Fibroblast of villous mesenchyme (primary cell): ENCODE measurements around the gene ATP6AP1. TPM values are rescaled to one million over a fixed set of nuclear protein-coding genes. Genes with fewer than 3 reads are reported as not detected.

Source experiments
- DNase-seq: peaks from one replicate; pipeline ENCODE4 v3.0.0-alpha.2; 2010; ENCODE audit warnings: low read depth
- H3K4me3 ChIP-seq: 2 replicates; pipeline ENCODE4 v1.5.1; 2011; ENCODE audit warnings: low read depth, mild to moderate bottlenecking, low read length
- CTCF ChIP-seq: IDR thresholded peaks from 2 replicates; pipeline ENCODE4 v1.5.1; 2012; ENCODE audit warnings: low read depth, mild to moderate bottlenecking, low read length; ENCODE audit not compliant: insufficient read depth
- total RNA-seq: library from RNA; depleted of rRNA; stranded (reverse); fragments of >200 nt; gene quantifications from 2 replicates; pipeline ENCODE4 v1.2.3, GENCODE V29; 2012

The ATP6AP1 gene
- total RNA-seq, 1 donor: 72.5 TPM

DNA sequence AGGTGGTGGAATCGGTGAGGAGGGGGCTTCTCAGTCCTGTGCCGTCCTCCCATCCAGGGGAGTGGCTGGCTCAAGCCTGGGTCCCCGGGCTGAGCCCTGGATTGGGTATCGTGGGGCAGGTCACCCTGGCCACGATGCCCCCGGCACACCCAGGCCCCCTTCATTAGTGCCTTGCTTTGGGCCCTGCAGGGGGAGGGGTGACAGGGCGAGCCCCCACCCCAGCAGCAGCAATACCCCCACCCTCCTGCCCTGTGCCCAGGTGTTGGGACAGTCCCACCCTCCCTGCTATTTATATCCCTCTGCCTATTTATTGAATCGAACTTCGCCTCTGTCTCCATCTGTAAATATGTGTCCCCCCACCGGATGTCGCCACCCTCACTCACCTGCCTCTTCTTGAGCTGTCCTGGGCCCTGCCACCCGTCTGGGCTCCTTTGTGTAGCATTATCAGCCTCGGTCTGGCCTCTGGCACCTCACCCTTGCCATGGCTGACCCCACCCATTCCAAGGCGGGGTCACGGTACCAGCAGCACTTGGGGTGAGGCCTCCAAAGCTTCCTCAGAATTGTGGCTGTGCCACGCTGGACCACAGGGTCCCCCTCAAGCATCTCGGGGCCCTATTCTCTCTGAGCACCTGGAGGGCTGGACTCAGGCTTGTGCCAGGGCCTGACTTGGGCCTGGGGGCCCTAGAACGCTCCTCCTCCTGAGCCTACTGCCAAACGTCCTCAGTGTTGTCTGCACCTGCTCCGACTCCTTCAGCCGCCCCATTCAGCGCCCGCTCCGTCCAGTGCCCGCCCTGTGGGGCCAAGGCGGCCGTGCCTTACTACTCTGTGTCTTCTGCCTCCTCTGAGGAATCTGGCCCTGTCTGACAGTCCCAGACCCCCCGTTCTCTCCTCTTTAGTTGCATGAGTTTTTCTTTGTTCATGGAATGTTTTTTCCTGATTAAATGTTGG lies 44.5 kb downstream of the ATP6AP1 start:
- TF ChIP-seq CTCF: no peak
- DNase-seq: no peak
- H3K4me3 ChIP-seq: no peak overlapping the region

- H3K4me3 ChIP-seq: no peak overlapping the region
- no peak for DNase-seq
- TF ChIP-seq CTCF: no peak
These were observed 45.2 kb downstream of the ATP6AP1 start for GRCh38 chrX:154473683-154474082.

- no peak overlapping the region for H3K4me3 ChIP-seq
- no peak for DNase-seq
- no peak for TF ChIP-seq CTCF
These were observed 48.3 kb downstream of the ATP6AP1 start for GRCh38 chrX:154476821-154477220.

DNA sequence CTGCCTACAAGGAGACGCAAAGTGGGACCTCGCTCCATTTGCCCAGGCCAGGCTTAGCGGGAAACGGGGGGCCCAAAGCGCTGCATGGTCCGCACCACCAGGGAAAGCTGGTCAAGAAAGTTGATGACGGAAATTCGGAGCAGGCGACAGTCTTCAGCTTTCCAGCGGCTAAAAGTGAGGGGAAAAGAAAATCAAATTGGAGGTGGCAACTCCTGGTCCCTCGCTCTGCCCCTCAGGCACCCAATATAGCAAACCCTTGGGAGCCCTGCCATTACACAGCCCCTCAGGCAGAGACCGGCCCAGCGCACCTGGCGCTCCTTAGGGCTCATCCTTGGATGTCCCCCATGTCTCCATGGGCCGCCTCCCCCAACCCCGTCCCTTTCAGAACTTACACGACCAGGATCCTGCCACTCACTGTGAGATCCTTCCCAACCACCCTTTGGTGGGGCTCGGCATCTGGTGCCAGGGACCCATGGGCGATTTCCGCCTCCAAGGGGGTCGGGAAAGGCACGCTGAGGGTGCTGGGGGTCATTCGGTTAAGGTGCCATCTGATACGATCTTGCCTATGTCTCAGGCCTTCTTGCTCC lies 49.5 kb downstream of the ATP6AP1 start:
- no peak for TF ChIP-seq CTCF
- H3K4me3 ChIP-seq: peak overlapping the region; percentile 63
- no peak for DNase-seq

- DNase-seq: peak; percentile 94
- no peak for TF ChIP-seq CTCF
- H3K4me3 ChIP-seq: peak within 1 kb of the TSS; percentile 63
These were observed 50.5 kb downstream of the ATP6AP1 start, which contains the start of gene LAGE3 for GRCh38 chrX:154478728-154479622. Gene LAGE3 (minus strand): TSS chrX:154479281. CDS start chrX:154478915, 366 bp downstream.

GRCh38 chrX:154481195-154481594 lies 52.7 kb downstream of the ATP6AP1 start:
- no peak for TF ChIP-seq CTCF
- no peak for DNase-seq
- H3K4me3 ChIP-seq: no peak overlapping the region
